Measurements from ENCODE around the gene RNF214.

Gene RNF214

GRCh38 chr11:117313091-117313490 is 80.6 kb downstream of the RNF214 start:
- no peak for TF ChIP-seq CTCF (IDR thresholded peaks at IDR 0.05)
- no peak for DNase-seq (ENCODE audit: low spot score)
- no peak overlapping the region for H3K4me3 ChIP-seq
- no peak overlapping the region for H3K27ac ChIP-seq

- DNase-seq (ENCODE audit: low spot score): no peak
- H3K27ac ChIP-seq: no peak overlapping the region
- no peak for TF ChIP-seq CTCF (IDR thresholded peaks at IDR 0.05)
- H3K4me3 ChIP-seq: peak overlapping the region; percentile 97
Measured at GRCh38 chr11:117313828-117314768, 81.6 kb downstream of the RNF214 start.

- no peak for DNase-seq (ENCODE audit: low spot score)
- TF ChIP-seq CTCF (IDR thresholded peaks at IDR 0.05): no peak
- no peak overlapping the region for H3K27ac ChIP-seq
- peak overlapping the region; percentile 97 for H3K4me3 ChIP-seq
Measured at GRCh38 chr11:117314840-117315239, 82.4 kb downstream of the RNF214 start.

GRCh38 chr11:117315285-117316196 is 83.1 kb downstream of the RNF214 start:
- no peak for TF ChIP-seq CTCF (IDR thresholded peaks at IDR 0.05)
- DNase-seq (ENCODE audit: low spot score): no peak
- H3K27ac ChIP-seq: peak overlapping the region in 1 of 2 donors; percentile 82
- H3K4me3 ChIP-seq: peak overlapping the region; percentile 97

- Histone ChIP-seq H3K4me3 (peak within 1 kb of the TSS; percentile 97), H3K27ac (peak within 1 kb of the TSS in 1 of 2 donors; percentile 82)
- TF ChIP-seq CTCF (IDR thresholded peaks at IDR 0.05): no peak
- DNase-seq (ENCODE audit: low spot score): peak; percentile 87
Measured at GRCh38 chr11:117316197-117316961, 83.9 kb downstream of the RNF214 start, which contains the start of gene BACE1. Gene BACE1, minus strand, starts transcription at chr11:117316256. Its CDS starts 461 bp downstream, at chr11:117315795.

GRCh38 chr11:117318738-117319137 is 86.3 kb downstream of the RNF214 start:
- H3K27ac ChIP-seq: no peak overlapping the region
- TF ChIP-seq CTCF (IDR thresholded peaks at IDR 0.05): no peak
- DNase-seq (ENCODE audit: low spot score): no peak
- H3K4me3 ChIP-seq: no peak overlapping the region
